GM10248 (cell line): Measurements from ENCODE around the gene SEPTIN5.

Source experiments
- CTCF ChIA-PET: fragments of 300-600 bp; sonication (Branson Sonifier 250); formaldehyde crosslinking; extraction: SDS; loops from one replicate; lab custom pipeline; 2021; ENCODE audit warnings: antibody characterized with exemption; lab: Yijun Ruan, JAX
- POLR2A ChIA-PET: fragments of 350-650 bp; sonication (Branson Sonifier 250); formaldehyde crosslinking; extraction: SDS; loops from one replicate; lab custom pipeline; 2020; ENCODE audit warnings: antibody characterized with exemption; lab: Yijun Ruan, JAX
- DNase-seq: peaks from one replicate; pipeline ENCODE4 v3.0.0; 2012; ENCODE audit errors: extremely low spot score
- CTCF ChIP-seq: IDR thresholded peaks from 2 replicates; pipeline ENCODE4 v1.5.1; 2012; ENCODE audit warnings: mild to moderate bottlenecking, low read depth; ENCODE audit errors: extremely low read depth, missing control alignments, control extremely low read depth

SEPTIN5 gene

GRCh38 chr22:19745155-19746101 lies 31.1 kb downstream of the SEPTIN5 start:
- no peak for DNase-seq
- ChIA-PET POLR2A (no interaction called here), CTCF (interaction anchor here (0.9 to 3.5 kb wide), 3 partner anchors 8 to 27 kb away, joined by 3 to 14 read pairs (median 3); no protein-coding TSS in a partner anchor)
- TF ChIP-seq CTCF = no peak

GRCh38 chr22:19746726-19747125 lies 32.4 kb downstream of the SEPTIN5 start:
- TF ChIP-seq CTCF = no peak
- no peak for DNase-seq
- CTCF ChIA-PET = interaction anchor here (0.7 to 3.5 kb wide), 4 partner anchors 16 to 157 kb away, joined by 3 to 14 read pairs (median 3); no protein-coding TSS in a partner anchor

GRCh38 chr22:19747551-19747950 lies 33.2 kb downstream of the SEPTIN5 start:
- ChIA-PET CTCF (interaction anchor here (1.3 to 3.5 kb wide), 3 partner anchors 11 to 68 kb away, joined by 3 to 14 read pairs (median 4); no protein-coding TSS in a partner anchor), POLR2A (interaction anchor here (0.6 kb wide), 2 partner anchors 61 to 79 kb away, joined by 4 to 5 read pairs; no protein-coding TSS in a partner anchor)
- no peak for DNase-seq
- TF ChIP-seq CTCF = no peak

More at GRCh38 chr22:19746726-19747125, 32.4 kb downstream of the SEPTIN5 start:
- POLR2A ChIA-PET = no interaction called here

GRCh38 chr22:19748139-19748538 lies 33.8 kb downstream of the SEPTIN5 start:
- DNase-seq = no peak
- POLR2A ChIA-PET = no interaction called here
- CTCF ChIA-PET = interaction anchor here (1.3 to 3.5 kb wide), 3 partner anchors 10 to 17 kb away, joined by 4 to 14 read pairs (median 5); no protein-coding TSS in a partner anchor
- no peak for TF ChIP-seq CTCF

GRCh38 chr22:19748991-19749664 lies 34.8 kb downstream of the SEPTIN5 start:
- ChIA-PET POLR2A (no interaction called here), CTCF (interaction anchor here (1.3 to 1.8 kb wide), 3 partner anchors 9 to 161 kb away, joined by 4 to 5 read pairs (median 5); no protein-coding TSS in a partner anchor)
- no peak for TF ChIP-seq CTCF

GRCh38 chr22:19749876-19750275 lies 35.6 kb downstream of the SEPTIN5 start:
- no peak for TF ChIP-seq CTCF
- CTCF ChIA-PET = interaction anchor here (1.5 kb wide), 1 partner anchor 160 kb away, joined by 5 read pairs; no protein-coding TSS in a partner anchor
- DNase-seq = no peak
- POLR2A ChIA-PET = no interaction called here

More at GRCh38 chr22:19748991-19749664, 34.8 kb downstream of the SEPTIN5 start:
- no peak for DNase-seq
